Rectal smooth muscle tissue (tissue), 1 donor: ENCODE data around the gene KRT33B.
"Not testable (repeated sequence)": the region's sequence is repeated elsewhere in the genome, so short reads cannot be mapped to it uniquely, and the experiment has no call there.

Source experiments
- H3K27ac ChIP-seq: one replicate; pipeline ENCODE4 v1.7.0; 2013; ENCODE audit warnings: low read depth, low read length, inconsistent platforms
- H3K27me3 ChIP-seq: one replicate; pipeline ENCODE4 v1.7.0; 2013; ENCODE audit warnings: low read length; ENCODE audit not compliant: control insufficient read depth, insufficient read depth
- H3K36me3 ChIP-seq: one replicate; pipeline ENCODE4 v1.7.0; 2013; ENCODE audit warnings: low read length; ENCODE audit not compliant: control insufficient read depth, insufficient read depth
- H3K4me1 ChIP-seq: one replicate; pipeline ENCODE4 v1.7.0; 2013; ENCODE audit warnings: low read length; ENCODE audit not compliant: control insufficient read depth, insufficient read depth
- H3K4me3 ChIP-seq: one replicate; pipeline ENCODE4 v1.7.0; 2013; ENCODE audit warnings: low read length
- H3K9ac ChIP-seq: one replicate; pipeline ENCODE4 v1.7.0; 2013; ENCODE audit warnings: low read length

The KRT33B gene

GRCh38 chr17:41354536-41354935, 15.1 kb downstream of the KRT33B start:
- no peaks in the 10 kb centered on the region for H3K4me1 ChIP-seq
- no peak overlapping the region for H3K9ac ChIP-seq
- no peaks in the 10 kb centered on the region for H3K27me3 ChIP-seq

GRCh38 chr17:41352597-41353366, 16.8 kb downstream of the KRT33B start:
- Histone ChIP-seq H3K27ac (no peak overlapping the region), H3K9ac (no peak overlapping the region), H3K4me3 (no peak overlapping the region), H3K36me3 (no peaks in the 10 kb centered on the region), H3K27me3 (no peaks in the 10 kb centered on the region), H3K4me1 (no peaks in the 10 kb centered on the region)

More at GRCh38 chr17:41354536-41354935, 15.1 kb downstream of the KRT33B start:
- Histone ChIP-seq H3K36me3 (no peaks in the 10 kb centered on the region), H3K4me3 (no peak overlapping the region), H3K27ac (no peak overlapping the region)

- Histone ChIP-seq H3K27ac (no peak overlapping the region), H3K27me3 (no peaks in the 10 kb centered on the region), H3K9ac (no peak overlapping the region), H3K4me3 (no peak overlapping the region), H3K36me3 (no peaks in the 10 kb centered on the region), H3K4me1 (no peaks in the 10 kb centered on the region)
Observed at GRCh38 chr17:41351177-41351576, 18.4 kb downstream of the KRT33B start.

- not testable (repeated sequence) for H3K4me3 ChIP-seq, H3K27me3 ChIP-seq, H3K9ac ChIP-seq, H3K36me3 ChIP-seq, H3K27ac ChIP-seq, H3K4me1 ChIP-seq
Observed at GRCh38 chr17:41350381-41350878, 19.2 kb downstream of the KRT33B start, which contains the start of gene KRT33A. Gene KRT33A (minus strand): TSS chr17:41350828. CDS start chr17:41350767, 61 bp downstream.

GRCh38 chr17:41347869-41348760, 21.5 kb downstream of the KRT33B start:
- Histone ChIP-seq H3K27me3 (no peaks in the 10 kb centered on the region), H3K4me1 (no peaks in the 10 kb centered on the region)

GRCh38 chr17:41346421-41346820, 23.2 kb downstream of the KRT33B start:
- H3K27me3 ChIP-seq, H3K27ac ChIP-seq, H3K4me1 ChIP-seq, H3K4me3 ChIP-seq, H3K36me3 ChIP-seq, H3K9ac ChIP-seq: not testable (repeated sequence)

More at GRCh38 chr17:41347869-41348760, 21.5 kb downstream of the KRT33B start:
- Histone ChIP-seq H3K27ac (no peak overlapping the region), H3K9ac (no peak overlapping the region), H3K4me3 (no peak overlapping the region), H3K36me3 (no peaks in the 10 kb centered on the region)

- Histone ChIP-seq H3K27me3 (no peaks in the 10 kb centered on the region), H3K4me3 (no peak overlapping the region), H3K27ac (no peak overlapping the region)
Observed at GRCh38 chr17:41345992-41346391, 23.6 kb downstream of the KRT33B start.

GRCh38 chr17:41343029-41343428, 26.6 kb downstream of the KRT33B start:
- Histone ChIP-seq H3K9ac (no peak overlapping the region), H3K27me3 (no peaks in the 10 kb centered on the region), H3K4me1 (no peaks in the 10 kb centered on the region), H3K4me3 (no peak overlapping the region), H3K36me3 (no peaks in the 10 kb centered on the region), H3K27ac (no peak overlapping the region)

More at GRCh38 chr17:41345992-41346391, 23.6 kb downstream of the KRT33B start:
- Histone ChIP-seq H3K9ac (no peak overlapping the region), H3K4me1 (no peaks in the 10 kb centered on the region), H3K36me3 (no peaks in the 10 kb centered on the region)

GRCh38 chr17:41340934-41341861, 28.4 kb downstream of the KRT33B start:
- H3K9ac ChIP-seq, result no peak overlapping the region
- H3K27me3 ChIP-seq, result no peaks in the 10 kb centered on the region
- no peaks in the 10 kb centered on the region for H3K36me3 ChIP-seq
- no peak overlapping the region for H3K27ac ChIP-seq
- H3K4me1 ChIP-seq, result no peaks in the 10 kb centered on the region
- H3K4me3 ChIP-seq, result no peak overlapping the region

GRCh38 chr17:41340494-41340893, 29.1 kb downstream of the KRT33B start:
- Histone ChIP-seq H3K4me1 (no peaks in the 10 kb centered on the region), H3K36me3 (no peaks in the 10 kb centered on the region), H3K4me3 (no peak overlapping the region), H3K9ac (no peak overlapping the region), H3K27ac (no peak overlapping the region), H3K27me3 (no peaks in the 10 kb centered on the region)

- no peak overlapping the region for H3K4me3 ChIP-seq
- no peaks in the 10 kb centered on the region for H3K4me1 ChIP-seq
- H3K27ac ChIP-seq, result no peak overlapping the region
- H3K27me3 ChIP-seq, result no peaks in the 10 kb centered on the region
- H3K9ac ChIP-seq, result no peak overlapping the region
- H3K36me3 ChIP-seq, result no peaks in the 10 kb centered on the region
Observed at GRCh38 chr17:41339571-41340172, 29.9 kb downstream of the KRT33B start.
